ENCODE results near the gene CORO1C. TPM values are rescaled to one million over a fixed set of nuclear protein-coding genes. Genes with fewer than 3 reads are reported as not detected.

The CORO1C gene
- total and polyA plus RNA-seq, 2 donors (not counting 3 experiments of a cell fraction or from before 2014, with no cell fraction given): 150 to 240 TPM

DNA sequence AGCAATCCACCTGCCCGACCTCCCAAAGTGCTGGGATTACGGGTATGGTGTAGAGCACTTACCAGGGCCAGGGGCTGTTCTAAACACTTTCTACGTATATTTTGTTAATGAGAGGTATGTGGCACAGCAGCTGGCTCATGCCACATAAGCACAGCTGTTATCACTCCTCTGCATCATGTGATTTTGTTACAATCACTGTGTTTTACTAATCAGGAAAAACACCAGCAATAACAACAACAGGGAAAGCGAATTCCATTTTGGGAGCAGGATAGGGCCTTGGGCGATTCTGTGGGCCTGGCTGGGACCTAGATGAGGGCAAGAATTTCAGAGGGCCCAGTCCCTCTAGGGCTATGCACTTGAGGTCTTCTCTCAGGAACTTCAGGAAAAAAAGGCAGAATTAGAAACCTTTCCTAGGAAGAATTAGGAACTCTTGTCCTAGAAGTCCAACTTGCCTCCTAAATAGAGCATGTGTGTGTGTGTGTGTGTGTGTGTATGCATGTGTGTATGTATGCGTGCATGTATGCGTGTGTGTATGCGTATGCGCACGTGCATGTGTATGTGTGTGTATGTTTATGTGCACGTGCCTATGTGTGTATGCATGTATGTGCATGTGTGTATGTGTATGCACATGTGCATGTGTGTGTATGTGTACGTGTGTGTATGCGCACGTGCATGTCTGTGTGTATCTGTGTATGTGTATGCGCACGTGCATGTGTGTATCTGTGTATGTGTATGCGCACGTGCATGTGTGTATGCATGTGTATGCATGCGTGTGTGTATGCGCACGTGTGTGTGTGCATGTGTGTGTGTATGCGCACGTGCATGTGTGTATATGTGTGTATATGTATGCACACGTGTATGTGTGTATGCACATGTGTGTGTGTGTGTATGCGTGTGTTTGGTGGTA lies 41.8 kb upstream of the CORO1C start:
- dilution Hi-C loops (cut with MboI; ENCODE audit: extremely low pct_ligation_motif_present, low sequenced_read_pairs): no loop called here
- H3K4me1 ChIP-seq (ENCODE audit: control insufficient read depth, extremely low read depth, insufficient read depth, low read length): no peaks in the 10 kb centered on the region
- TF ChIP-seq MAX (IDR thresholded peaks at IDR 0.05; ENCODE audit: insufficient read depth, insufficient read length) (no peak), CTCF (IDR thresholded peaks at IDR 0.05; ENCODE audit: extremely low read depth in 1 of 2, insufficient read depth in 1 of 2, low read depth in 1 of 2, low read length in 2 of 2) (no peak), POLR2A (IDR thresholded peaks at IDR 0.05; ENCODE audit: low read depth, low read length) (no peak), GATA2 (IDR thresholded peaks at IDR 0.05; ENCODE audit: insufficient read depth, insufficient read length, low read depth, low read length) (no peak), MYC (IDR thresholded peaks at IDR 0.05; ENCODE audit: low read depth, low read length) (no peak), JUN (IDR thresholded peaks at IDR 0.05; ENCODE audit: borderline replicate concordance, insufficient read depth, insufficient read length, low read depth) (no peak), FOS (IDR thresholded peaks at IDR 0.05; ENCODE audit: borderline replicate concordance, insufficient read depth, low read length) (no peak), POLR2AphosphoS5 (IDR thresholded peaks at IDR 0.05; ENCODE audit: insufficient read depth, low read depth, low read length) (no peak), EZH2 (IDR thresholded peaks at IDR 0.05; ENCODE audit: borderline replicate concordance, low read depth, low read length, severe bottlenecking) (no peak)
- ChIA-PET POLR2A (no interaction called here), CTCF (interaction anchor here (1.9 kb wide), 1 partner anchor 8 kb away, joined by 4 read pairs; no protein-coding TSS in a partner anchor)
- DNase-seq (ENCODE audit: low read depth, low spot score): no peak
- H3K9me3 ChIP-seq (replicated peaks; ENCODE audit: control insufficient read depth, insufficient read depth, low read length): no peaks in the 10 kb centered on the region
- H2AFZ ChIP-seq (ENCODE audit: low read depth, low read length): no peak overlapping the region
- H4K20me1 ChIP-seq (replicated peaks; ENCODE audit: control insufficient read depth, extremely low read depth, insufficient read depth, low read length): no peaks in the 10 kb centered on the region
- H3K27ac ChIP-seq (ENCODE audit: insufficient read depth, low read depth, low read length): no peak overlapping the region
- no peak for FAIRE-seq
- no TSS peak for BruUV-seq (replicated peaks)
- H3K36me3 ChIP-seq (ENCODE audit: control insufficient read depth in 2 of 2, extremely low read depth in 1 of 2, insufficient read depth in 2 of 2, low read length in 2 of 2): no peaks in the 10 kb centered on the region
- intact Hi-C loops (cut with micrococcal nuclease): no loop called here
- H3K4me3 ChIP-seq (replicated peaks in 1 of 3; ENCODE audit: insufficient read depth in 1 of 3, low read depth in 1 of 3, low read length in 3 of 3): no peak overlapping the region
- H3K4me2 ChIP-seq (ENCODE audit: insufficient read depth, low read length): no peak overlapping the region
- H3K27me3 ChIP-seq (ENCODE audit: control insufficient read depth in 2 of 2, insufficient read depth in 2 of 2, low read length in 2 of 2): no peaks in the 10 kb centered on the region
- no peaks in the 10 kb centered on the region for H3K9me1 ChIP-seq (replicated peaks; ENCODE audit: control insufficient read depth, extremely low read depth, insufficient read depth, low read length)
- H3K79me2 ChIP-seq (ENCODE audit: control insufficient read depth, insufficient read depth, low read length): no peaks in the 10 kb centered on the region
- H3K9ac ChIP-seq (replicated peaks; ENCODE audit: extremely low read depth, insufficient read depth, low read length): no peak overlapping the region

All from endothelial cell of umbilical vein (primary cell).